CD1c-positive myeloid dendritic cell (primary cell): Measurements from ENCODE around the gene TMPRSS11B.
"Not testable (repeated sequence)": the region's sequence is repeated elsewhere in the genome, so short reads cannot be mapped to it uniquely, and the experiment has no call there.

Experiments
- DNase-seq: peaks from one replicate; pipeline ENCODE4 v3.0.0-alpha.2; 2016; ENCODE audit errors: extremely low spot score

TMPRSS11B gene

GRCh38 chr4:68218044-68218443, 27.4 kb downstream of the TMPRSS11B start:
- DNase-seq = no peak

GRCh38 chr4:68216501-68216900, 29.0 kb downstream of the TMPRSS11B start:
- no peak for DNase-seq

- no peak for DNase-seq
These were observed 36.5 kb downstream of the TMPRSS11B start for GRCh38 chr4:68209003-68209402.

- DNase-seq = not testable (repeated sequence)
These were observed 51.2 kb downstream of the TMPRSS11B start for GRCh38 chr4:68194305-68194704.

- no peak for DNase-seq
These were observed 52.3 kb downstream of the TMPRSS11B start for GRCh38 chr4:68193194-68193593.

- no peak for DNase-seq
These were observed 58.3 kb downstream of the TMPRSS11B start for GRCh38 chr4:68187145-68187544.

GRCh38 chr4:68184923-68185322, 60.6 kb downstream of the TMPRSS11B start:
- no peak for DNase-seq

GRCh38 chr4:68183417-68183816, 62.1 kb downstream of the TMPRSS11B start:
- no peak for DNase-seq

- no peak for DNase-seq
These were observed 63.1 kb downstream of the TMPRSS11B start for GRCh38 chr4:68182382-68182820.

- DNase-seq = peak; percentile 30
These were observed 64.5 kb downstream of the TMPRSS11B start for GRCh38 chr4:68180849-68181526.

- DNase-seq = no peak
These were observed 68.6 kb downstream of the TMPRSS11B start for GRCh38 chr4:68176904-68177303.
